ENCODE measurements around the gene COL26A1.
A peak's percentile ranks its signal among the peaks of the same experiment; 100 is the strongest.

The COL26A1 gene

DNA sequence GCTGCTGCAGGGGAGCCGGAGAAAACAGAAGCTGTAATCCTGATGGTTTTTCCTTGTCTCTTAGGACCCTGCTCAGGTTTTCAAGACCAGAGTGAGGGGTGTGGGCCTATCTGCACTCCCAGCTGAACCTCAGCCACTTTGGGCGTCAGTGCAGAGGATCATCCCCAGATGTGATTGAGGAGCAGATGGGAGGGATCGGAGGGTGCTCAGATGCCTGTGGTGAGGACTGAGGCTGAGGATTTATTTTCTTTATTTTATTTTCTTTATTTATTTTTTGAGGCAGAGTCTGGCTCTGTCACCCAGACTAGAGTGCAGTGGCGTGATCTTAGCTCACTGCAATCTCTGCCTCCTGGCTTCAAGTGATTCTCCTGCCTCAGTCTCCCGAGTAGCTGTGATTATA, 13.9 kb downstream of the COL26A1 start:
- Histone ChIP-seq H3K36me3 (replicated peaks in 1 of 2; ENCODE audit: control insufficient read depth in 2 of 2, insufficient read depth in 2 of 2, low read length in 2 of 2) (peaks cover 2 to 26% of the 10 kb centered on the region in 2 donors), H4K91ac (ENCODE audit: low read depth, low read length, poor library complexity) (no peak overlapping the region), H4K8ac (ENCODE audit: low read depth, low read length) (no peak overlapping the region), H3K9ac (ENCODE audit: low read depth, low read length, poor library complexity) (no peak overlapping the region), H3K9me3 (replicated peaks in 1 of 2; ENCODE audit: control insufficient read depth in 2 of 2, insufficient read depth in 1 of 2, low read depth in 1 of 2, low read length in 2 of 2) (peaks cover 0 to 14% of the 10 kb centered on the region in 2 donors), H3K27ac (replicated peaks; ENCODE audit: low read length) (no peak overlapping the region), H3K27me3 (ENCODE audit: control insufficient read depth in 3 of 3, insufficient read depth in 3 of 3, low read depth in 1 of 3, low read length in 3 of 3) (no peaks in the 10 kb centered on the region), H2AFZ (ENCODE audit: low read length) (no peak overlapping the region), H2BK15ac (ENCODE audit: low read length) (peak overlapping the region; percentile 4), H3K4ac (ENCODE audit: low read length) (no peak overlapping the region), H2AK5ac (ENCODE audit: low read depth, low read length) (no peak overlapping the region), H3K23ac (ENCODE audit: low read depth, low read length, poor library complexity) (no peak overlapping the region), H2BK5ac (ENCODE audit: low read length) (no peak overlapping the region), H3K4me1 (ENCODE audit: control insufficient read depth in 2 of 2, insufficient read depth in 1 of 2, low read depth in 1 of 2, low read length in 2 of 2) (peaks cover 4 to 9% of the 10 kb centered on the region in 2 donors), H2BK12ac (ENCODE audit: low read length) (no peak overlapping the region), H3K4me3 (ENCODE audit: low read length in 2 of 2) (no peak overlapping the region), H3K4me2 (ENCODE audit: insufficient read depth, low read length, poor library complexity, severe bottlenecking) (no peak overlapping the region), H3K14ac (ENCODE audit: low read length) (no peak overlapping the region), H3K18ac (ENCODE audit: low read length) (no peak overlapping the region), H2BK120ac (ENCODE audit: low read depth, low read length) (no peak overlapping the region), H3K79me1 (ENCODE audit: low read depth, low read length) (peaks cover 3% of the 10 kb centered on the region)
- DNase-seq (ENCODE audit: low spot score), result no peak
- no CpG with 5 or more reads among the region's 5 CpGs for WGBS, 2 donors (ENCODE audit: extremely low coverage in 2 of 2, insufficient read length in 2 of 2, insufficient replicate concordance in 1 of 2)

DNA sequence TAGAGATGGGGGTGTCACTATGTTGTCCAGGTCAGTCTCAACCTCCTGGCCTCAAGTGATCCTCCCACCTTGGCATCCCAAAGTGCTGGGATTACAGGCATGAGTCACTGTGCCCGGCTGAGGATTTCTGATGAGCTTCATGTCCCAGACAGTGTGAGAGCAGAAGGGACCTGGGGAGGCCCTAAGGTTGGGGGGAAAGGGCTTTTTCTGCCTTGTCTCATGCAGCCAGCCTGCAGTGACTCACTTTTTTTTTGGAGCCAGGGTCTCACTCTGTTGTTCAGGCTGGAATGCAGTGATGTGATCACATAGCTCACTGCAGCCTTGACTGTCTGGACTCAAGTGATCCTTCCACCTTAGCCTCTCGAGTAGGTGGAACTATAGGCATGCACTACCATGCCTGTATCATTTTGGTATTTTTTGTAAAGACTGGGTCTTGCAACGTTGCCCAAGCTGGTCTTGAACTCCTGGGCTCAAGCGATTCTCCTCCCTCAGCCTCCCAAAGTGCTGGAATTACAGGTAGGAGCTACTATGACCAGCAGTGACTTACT, 14.6 kb downstream of the COL26A1 start:
- no peak overlapping the region for H2BK120ac ChIP-seq (ENCODE audit: low read depth, low read length)
- no peak overlapping the region for H3K14ac ChIP-seq (ENCODE audit: low read length)
- no peak overlapping the region for H3K23ac ChIP-seq (ENCODE audit: low read depth, low read length, poor library complexity)
- H3K4me3 ChIP-seq (ENCODE audit: low read length in 2 of 2), result no peak overlapping the region
- H2BK15ac ChIP-seq (ENCODE audit: low read length), result no peak overlapping the region
- no peak overlapping the region for H2AFZ ChIP-seq (ENCODE audit: low read length)
- H3K4me2 ChIP-seq (ENCODE audit: insufficient read depth, low read length, poor library complexity, severe bottlenecking), result no peak overlapping the region
- H3K9ac ChIP-seq (ENCODE audit: low read depth, low read length, poor library complexity), result no peak overlapping the region
- H3K79me1 ChIP-seq (ENCODE audit: low read depth, low read length), result peaks cover 3% of the 10 kb centered on the region
- no peak for DNase-seq (ENCODE audit: low spot score)
- no peak overlapping the region for H2BK12ac ChIP-seq (ENCODE audit: low read length)
- H3K27ac ChIP-seq (replicated peaks; ENCODE audit: low read length), result peak overlapping the region; percentile 28
- H4K91ac ChIP-seq (ENCODE audit: low read depth, low read length, poor library complexity), result no peak overlapping the region
- no peak overlapping the region for H2BK5ac ChIP-seq (ENCODE audit: low read length)
- H3K9me3 ChIP-seq (replicated peaks in 1 of 2; ENCODE audit: control insufficient read depth in 2 of 2, insufficient read depth in 1 of 2, low read depth in 1 of 2, low read length in 2 of 2), result peaks cover 0 to 19% of the 10 kb centered on the region in 2 donors
- H4K8ac ChIP-seq (ENCODE audit: low read depth, low read length), result no peak overlapping the region
- peaks cover 2 to 26% of the 10 kb centered on the region in 2 donors for H3K36me3 ChIP-seq (replicated peaks in 1 of 2; ENCODE audit: control insufficient read depth in 2 of 2, insufficient read depth in 2 of 2, low read length in 2 of 2)
- WGBS, 2 donors (ENCODE audit: extremely low coverage in 2 of 2, insufficient read length in 2 of 2, insufficient replicate concordance in 1 of 2), result no CpG with 5 or more reads among the region's 4 CpGs
- H3K18ac ChIP-seq (ENCODE audit: low read length), result no peak overlapping the region
- H3K4me1 ChIP-seq (ENCODE audit: control insufficient read depth in 2 of 2, insufficient read depth in 1 of 2, low read depth in 1 of 2, low read length in 2 of 2), result peaks cover 4 to 9% of the 10 kb centered on the region in 2 donors
- no peak overlapping the region for H2AK5ac ChIP-seq (ENCODE audit: low read depth, low read length)
- H3K4ac ChIP-seq (ENCODE audit: low read length), result no peak overlapping the region
- no peaks in the 10 kb centered on the region for H3K27me3 ChIP-seq (ENCODE audit: control insufficient read depth in 3 of 3, insufficient read depth in 3 of 3, low read depth in 1 of 3, low read length in 3 of 3)

DNA sequence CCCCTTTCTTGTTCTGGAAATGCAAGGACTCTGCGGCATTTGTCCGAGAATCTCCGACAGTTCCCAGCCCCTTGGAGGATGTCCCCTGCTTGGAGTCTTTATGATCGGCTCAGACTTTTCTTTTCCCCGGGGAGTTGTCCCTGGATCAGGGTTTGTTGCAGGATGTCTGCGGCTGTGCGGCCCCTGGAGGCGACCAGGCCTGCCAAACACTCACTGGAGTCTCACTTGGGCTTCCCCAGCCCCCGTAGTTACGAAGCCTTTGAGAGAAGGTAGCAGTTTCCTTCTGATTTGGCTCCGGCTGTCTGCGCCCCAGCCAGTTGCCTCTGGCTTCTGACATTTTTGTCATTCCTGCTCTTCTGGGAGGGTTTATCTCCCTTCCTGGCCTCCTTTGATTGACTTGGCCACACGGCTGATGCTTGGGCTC, 16.1 kb downstream of the COL26A1 start:
- Histone ChIP-seq H2BK15ac (ENCODE audit: low read length) (no peak overlapping the region), H3K4me2 (ENCODE audit: insufficient read depth, low read length, poor library complexity, severe bottlenecking) (peak overlapping the region; percentile 20), H3K9ac (ENCODE audit: low read depth, low read length, poor library complexity) (no peak overlapping the region), H3K79me1 (ENCODE audit: low read depth, low read length) (no peaks in the 10 kb centered on the region), H3K4me1 (ENCODE audit: control insufficient read depth in 2 of 2, insufficient read depth in 1 of 2, low read depth in 1 of 2, low read length in 2 of 2) (peaks cover 4 to 9% of the 10 kb centered on the region in 2 donors), H3K27me3 (ENCODE audit: control insufficient read depth in 3 of 3, insufficient read depth in 3 of 3, low read depth in 1 of 3, low read length in 3 of 3) (no peaks in the 10 kb centered on the region), H2AK5ac (ENCODE audit: low read depth, low read length) (no peak overlapping the region), H2BK5ac (ENCODE audit: low read length) (no peak overlapping the region), H2BK120ac (ENCODE audit: low read depth, low read length) (no peak overlapping the region), H3K4me3 (ENCODE audit: low read length in 2 of 2) (no peak overlapping the region), H3K4ac (ENCODE audit: low read length) (no peak overlapping the region), H3K18ac (ENCODE audit: low read length) (peak overlapping the region; percentile 76), H3K27ac (replicated peaks; ENCODE audit: low read length) (peak overlapping the region; percentile 93), H4K91ac (ENCODE audit: low read depth, low read length, poor library complexity) (no peak overlapping the region), H4K8ac (ENCODE audit: low read depth, low read length) (no peak overlapping the region), H3K9me3 (replicated peaks in 1 of 2; ENCODE audit: control insufficient read depth in 2 of 2, insufficient read depth in 1 of 2, low read depth in 1 of 2, low read length in 2 of 2) (peaks cover 0 to 19% of the 10 kb centered on the region in 2 donors), H3K36me3 (replicated peaks in 1 of 2; ENCODE audit: control insufficient read depth in 2 of 2, insufficient read depth in 2 of 2, low read length in 2 of 2) (peaks cover 2 to 26% of the 10 kb centered on the region in 2 donors), H2BK12ac (ENCODE audit: low read length) (peak overlapping the region; percentile 95), H3K14ac (ENCODE audit: low read length) (no peak overlapping the region), H2AFZ (ENCODE audit: low read length) (peak overlapping the region; percentile 58), H3K23ac (ENCODE audit: low read depth, low read length, poor library complexity) (no peak overlapping the region)
- WGBS, 2 donors (ENCODE audit: extremely low coverage in 2 of 2, insufficient read length in 2 of 2, insufficient replicate concordance in 1 of 2), result no CpG with 5 or more reads among the region's 13 CpGs
- DNase-seq (ENCODE audit: low spot score), result peak; percentile 50

DNA sequence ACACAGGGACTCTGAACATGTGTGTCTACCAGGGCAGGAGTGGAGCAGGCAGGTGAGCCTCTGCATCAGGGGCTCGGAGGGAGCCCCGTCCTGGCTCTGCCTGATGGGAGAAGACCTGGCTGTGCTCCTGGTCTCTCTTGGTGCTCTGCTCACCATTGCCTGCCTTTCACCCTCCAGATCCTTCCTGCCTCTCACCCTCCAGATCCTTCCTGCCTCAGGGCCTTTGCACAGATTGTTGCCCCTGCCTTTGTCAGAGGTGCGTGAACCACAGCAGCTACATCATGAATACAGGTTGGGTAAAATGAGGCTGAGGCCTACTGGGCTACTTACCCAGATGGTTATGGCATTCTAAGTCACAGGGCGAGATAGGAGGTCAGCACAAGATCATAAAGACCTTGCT, 16.6 kb downstream of the COL26A1 start:
- no peaks in the 10 kb centered on the region for H3K79me1 ChIP-seq (ENCODE audit: low read depth, low read length)
- H3K14ac ChIP-seq (ENCODE audit: low read length), result no peak overlapping the region
- no peak overlapping the region for H3K4ac ChIP-seq (ENCODE audit: low read length)
- peak overlapping the region; percentile 95 for H2BK12ac ChIP-seq (ENCODE audit: low read length)
- peak overlapping the region; percentile 79 for H2BK15ac ChIP-seq (ENCODE audit: low read length)
- H3K23ac ChIP-seq (ENCODE audit: low read depth, low read length, poor library complexity), result peak overlapping the region; percentile 78
- H3K4me2 ChIP-seq (ENCODE audit: insufficient read depth, low read length, poor library complexity, severe bottlenecking), result no peak overlapping the region
- peak overlapping the region; percentile 91 for H2AK5ac ChIP-seq (ENCODE audit: low read depth, low read length)
- no peak for DNase-seq (ENCODE audit: low spot score)
- H3K18ac ChIP-seq (ENCODE audit: low read length), result peak overlapping the region; percentile 76
- H3K27ac ChIP-seq (replicated peaks; ENCODE audit: low read length), result peak overlapping the region; percentile 93
- H3K4me1 ChIP-seq (ENCODE audit: control insufficient read depth in 2 of 2, insufficient read depth in 1 of 2, low read depth in 1 of 2, low read length in 2 of 2), result peaks cover 4 to 9% of the 10 kb centered on the region in 2 donors
- no peak overlapping the region for H2AFZ ChIP-seq (ENCODE audit: low read length)
- H3K4me3 ChIP-seq (ENCODE audit: low read length in 2 of 2), result no peak overlapping the region
- H3K9ac ChIP-seq (ENCODE audit: low read depth, low read length, poor library complexity), result no peak overlapping the region
- H4K8ac ChIP-seq (ENCODE audit: low read depth, low read length), result no peak overlapping the region
- H2BK120ac ChIP-seq (ENCODE audit: low read depth, low read length), result peak overlapping the region; percentile 22
- WGBS, 2 donors (ENCODE audit: extremely low coverage in 2 of 2, insufficient read length in 2 of 2, insufficient replicate concordance in 1 of 2), result no CpG with 5 or more reads among the region's 4 CpGs
- H2BK5ac ChIP-seq (ENCODE audit: low read length), result no peak overlapping the region
- no peak overlapping the region for H4K91ac ChIP-seq (ENCODE audit: low read depth, low read length, poor library complexity)
- H3K9me3 ChIP-seq (replicated peaks in 1 of 2; ENCODE audit: control insufficient read depth in 2 of 2, insufficient read depth in 1 of 2, low read depth in 1 of 2, low read length in 2 of 2), result peaks cover 0 to 19% of the 10 kb centered on the region in 2 donors
- H3K27me3 ChIP-seq (ENCODE audit: control insufficient read depth in 3 of 3, insufficient read depth in 3 of 3, low read depth in 1 of 3, low read length in 3 of 3), result no peaks in the 10 kb centered on the region
- H3K36me3 ChIP-seq (replicated peaks in 1 of 2; ENCODE audit: control insufficient read depth in 2 of 2, insufficient read depth in 2 of 2, low read length in 2 of 2), result peaks cover 2 to 26% of the 10 kb centered on the region in 2 donors

Measured in neuronal stem cell (in vitro differentiated cells).